Cardiac muscle cell (in vitro differentiated cells and primary cell): ENCODE data around the gene LRBA. TPM values are rescaled to one million over a fixed set of nuclear protein-coding genes. Genes with fewer than 3 reads are reported as not detected.

Experiments used
- DNase-seq, 2 donors: peaks; one replicate each; pipeline versions ENCODE4 v3.0.0 to v3.0.0-alpha.2; 2010 to 2017; ENCODE audit warnings: low read depth in 1 of 2, low spot score in 1 of 2
- H3K27ac ChIP-seq: fragments of 200-600 bp; sonication (generic); 2 replicates; pipeline ENCODE4 v1.5.1; 2016
- H3K27me3 ChIP-seq: fragments of 200-600 bp; sonication (generic); 2 replicates; pipeline ENCODE4 v1.6.0; 2016; ENCODE audit warnings: control low read depth
- H3K36me3 ChIP-seq: fragments of 200-600 bp; sonication (generic); 2 replicates; pipeline ENCODE4 v1.5.1; 2016; ENCODE audit warnings: control low read depth
- H3K4me1 ChIP-seq: fragments of 200-600 bp; sonication (generic); 2 replicates; pipeline ENCODE4 v1.8.1; 2017; ENCODE audit warnings: low read depth, mild to moderate bottlenecking, mixed run types
- H3K4me3 ChIP-seq: fragments of 200-600 bp; sonication (generic); 2 replicates; pipeline ENCODE4 v1.5.1; 2016; ENCODE audit warnings: mild to moderate bottlenecking
- H3K9me3 ChIP-seq: fragments of 200-600 bp; sonication (generic); 2 replicates; pipeline ENCODE4 v1.5.1; 2017; ENCODE audit warnings: low read depth, mild to moderate bottlenecking, control low read depth
- CTCF ChIP-seq: IDR thresholded peaks from 2 replicates; pipeline ENCODE4 v1.5.1; 2012; ENCODE audit warnings: low read depth, mild to moderate bottlenecking, low read length
- polyA plus RNA-seq: library from polyadenylated mRNA; unstranded; fragments of >200 nt; fragmentation: Nextera tagmentation; extraction: Ambion mirVana; gene quantifications from 2 replicates; pipeline ENCODE4 v1.2.1, GENCODE V29; 2016
- total RNA-seq: library from RNA; depleted of rRNA; stranded (reverse); fragments of >200 nt; gene quantifications from 2 replicates; pipeline ENCODE4 v1.2.3, GENCODE V29; 2016

LRBA gene
- total and polyA plus RNA-seq, 2 experiments from 2014 or later = 17.7 to 58.8 TPM

DNA sequence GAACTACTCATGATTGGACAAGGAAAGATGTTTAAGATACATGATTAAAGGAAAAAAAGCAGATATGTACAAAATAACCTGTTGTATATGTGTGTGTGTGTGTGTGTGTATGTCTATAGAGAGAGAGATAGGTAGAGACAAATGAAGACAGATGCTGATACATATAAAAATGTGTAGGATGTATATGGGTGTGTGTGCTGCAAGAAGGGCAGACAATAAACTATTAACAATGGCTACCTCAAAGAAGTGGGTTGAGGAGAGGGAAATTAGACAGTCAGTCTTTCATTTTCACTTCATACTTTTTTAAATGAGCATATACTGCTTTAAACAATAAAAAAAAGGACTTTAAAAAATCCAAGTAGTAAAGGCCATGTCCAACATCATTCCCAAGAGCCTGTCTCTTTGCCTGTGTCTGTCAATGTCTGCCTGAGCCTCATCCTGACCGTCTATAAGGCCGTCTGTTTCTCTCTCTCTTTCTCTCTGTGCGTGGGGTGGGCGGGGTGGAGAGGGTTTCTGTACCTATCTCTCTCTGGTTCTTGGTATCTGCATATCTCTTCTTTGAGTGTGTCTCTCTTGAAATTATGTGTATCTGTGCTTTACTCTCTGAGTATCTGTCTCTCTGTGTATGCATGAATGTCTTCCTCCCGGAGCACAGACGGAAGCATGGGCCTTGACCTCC, 62.8 kb downstream of the LRBA start:
- DNase-seq = no peak
- peaks cover 17% of the 10 kb centered on the region for H3K4me1 ChIP-seq
- H3K4me3 ChIP-seq = no peak overlapping the region
- H3K27ac ChIP-seq = peak overlapping the region; percentile 34
- TF ChIP-seq CTCF = no peak
- H3K36me3 ChIP-seq = no peaks in the 10 kb centered on the region
- no peaks in the 10 kb centered on the region for H3K9me3 ChIP-seq
- H3K27me3 ChIP-seq = no peaks in the 10 kb centered on the region

GRCh38 chr4:150950657-150951288, 64.3 kb downstream of the LRBA start:
- no peak for TF ChIP-seq CTCF
- Histone ChIP-seq H3K4me1 (peaks cover 17% of the 10 kb centered on the region), H3K36me3 (no peaks in the 10 kb centered on the region), H3K27ac (peak overlapping the region; percentile 67), H3K9me3 (no peaks in the 10 kb centered on the region), H3K27me3 (no peaks in the 10 kb centered on the region), H3K4me3 (no peak overlapping the region)
- DNase-seq = peak in 1 of 2 donors; percentile 47

DNA sequence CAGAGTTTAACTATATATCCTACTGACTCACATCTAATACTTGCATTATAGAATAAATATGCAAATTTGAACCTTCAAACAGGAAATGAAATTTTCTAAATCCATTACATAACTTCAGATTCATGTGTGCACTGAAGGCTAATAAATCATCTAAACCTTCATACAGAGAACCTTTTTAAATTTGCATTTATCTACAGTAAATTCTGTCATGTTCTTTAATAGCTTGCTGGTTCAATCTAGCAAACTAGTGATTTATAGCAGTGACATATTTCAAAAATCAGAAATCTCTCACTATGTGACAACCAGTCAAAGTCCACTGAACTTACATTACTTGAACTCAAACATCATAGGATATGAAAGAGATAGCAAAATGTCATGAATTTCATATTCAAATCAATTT, 65.1 kb downstream of the LRBA start:
- Histone ChIP-seq H3K27me3 (no peaks in the 10 kb centered on the region), H3K9me3 (no peaks in the 10 kb centered on the region), H3K4me3 (no peak overlapping the region), H3K27ac (peak overlapping the region; percentile 67), H3K4me1 (peaks cover 17% of the 10 kb centered on the region), H3K36me3 (no peaks in the 10 kb centered on the region)
- DNase-seq = no peak
- no peak for TF ChIP-seq CTCF

- DNase-seq = no peak
- Histone ChIP-seq H3K27ac (no peak overlapping the region), H3K36me3 (no peaks in the 10 kb centered on the region), H3K4me1 (peaks cover 17% of the 10 kb centered on the region), H3K9me3 (no peaks in the 10 kb centered on the region), H3K4me3 (no peak overlapping the region), H3K27me3 (no peaks in the 10 kb centered on the region)
- TF ChIP-seq CTCF = no peak
Observed at GRCh38 chr4:150949342-150949741, 65.7 kb downstream of the LRBA start.

- Histone ChIP-seq H3K36me3 (no peaks in the 10 kb centered on the region), H3K27ac (no peak overlapping the region), H3K27me3 (no peaks in the 10 kb centered on the region), H3K4me1 (peaks cover 17% of the 10 kb centered on the region), H3K4me3 (no peak overlapping the region), H3K9me3 (no peaks in the 10 kb centered on the region)
- TF ChIP-seq CTCF = no peak
- DNase-seq = no peak
Observed at GRCh38 chr4:150948710-150949109, 66.4 kb downstream of the LRBA start.
